A549 (cell line): ENCODE data around the gene ZNF560.

ENCODE experiments used
- CEBPB ChIP-seq, 2 experiments: fragments of >200 bp in 1 of 2; sonication (Bioruptor Twin) in 1 of 2; formaldehyde crosslinking in 1 of 2; IDR thresholded peaks; 2 replicates each; pipeline ENCODE4 v1.6.1; 2012 to 2016
- CTCF ChIP-seq: fragments of >200 bp; sonication (Bioruptor Twin); formaldehyde crosslinking; IDR thresholded peaks from 3 replicates; pipeline ENCODE4 v1.5.1; 2016
- ELK1 ChIP-seq: fragments of 150-350 bp; IDR thresholded peaks from 2 replicates; pipeline ENCODE4 v1.6.1; 2014; ENCODE audit warnings: low read depth, mild to moderate bottlenecking, low read length
- FOSB ChIP-seq: fragments of 250-450 bp; sonication (Bioruptor Pico); IDR thresholded peaks from 2 replicates; pipeline ENCODE4 v1.5.0; 2020; ENCODE audit warnings: mild to moderate bottlenecking, moderate library complexity
- HDAC2 ChIP-seq: fragments of 200-600 bp; sonication (generic); IDR thresholded peaks from 2 replicates; pipeline ENCODE4 v1.6.1; 2016
- MAFK ChIP-seq: fragments of 450-650 bp; IDR thresholded peaks from 2 replicates; pipeline ENCODE4 v1.6.1; 2014; ENCODE audit not compliant: partially characterized antibody
- MAX ChIP-seq: IDR thresholded peaks from 2 replicates; pipeline ENCODE4 v1.6.1; 2012
- MAZ ChIP-seq: fragments of 150-350 bp; IDR thresholded peaks from 2 replicates; pipeline ENCODE4 v1.6.1; 2014; ENCODE audit warnings: antibody characterized with exemption, low read depth, low read length, borderline replicate concordance
- PBX3 ChIP-seq: IDR thresholded peaks from 2 replicates; pipeline ENCODE4 v1.6.1; 2012
- POLR2A ChIP-seq: IDR thresholded peaks from 2 replicates; pipeline ENCODE4 v1.6.1; 2012; ENCODE audit warnings: mild to moderate bottlenecking, low read length
- RAD21 ChIP-seq, 2 experiments: fragments of >200 bp in 1 of 2; sonication (Bioruptor Twin) in 1 of 2; formaldehyde crosslinking in 1 of 2; IDR thresholded peaks in 1 of 2; conservative IDR thresholded peaks in 1 of 2; 2 replicates in 1 of 2; 3 replicates in 1 of 2; pipeline ENCODE4 v1.6.1; 2012 to 2018; ENCODE audit warnings: inconsistent platforms in 1 of 2
- REST ChIP-seq: fragments of 200-600 bp; sonication (generic); IDR thresholded peaks from 2 replicates; pipeline ENCODE4 v1.6.1; 2016; ENCODE audit warnings: antibody characterized with exemption, mild to moderate bottlenecking, moderate library complexity
- RNF2 ChIP-seq: fragments of 200-600 bp; sonication (generic); IDR thresholded peaks from 2 replicates; pipeline ENCODE4 v1.6.1; 2016; ENCODE audit warnings: low read depth, mild to moderate bottlenecking, antibody characterized with exemption, moderate library complexity, borderline replicate concordance
- ZFP36 ChIP-seq: fragments of 450-650 bp; IDR thresholded peaks from 2 replicates; pipeline ENCODE4 v1.6.1; 2014; ENCODE audit warnings: borderline replicate concordance; ENCODE audit not compliant: partially characterized antibody

GRCh38 chr19:9430444-9430843 is 68.0 kb downstream of the ZNF560 start:
- TF ChIP-seq CTCF (no peak), POLR2A (no peak), HDAC2 (no peak), CEBPB (IDR thresholded peaks at IDR 0.05) (no peak), ZFP36 (no peak), MAX (no peak), MAZ (no peak), PBX3 (no peak), REST (no peak), ELK1 (no peak), RAD21 (conservative IDR thresholded peaks at IDR 0.05 in 1 of 2, IDR thresholded peaks at IDR 0.05 in 1 of 2) (no peak), RNF2 (no peak), FOSB (CRISPR knock-in tag) (no peak), MAFK (no peak)
